Stimulated activated CD8-positive, alpha-beta memory T cell treated with anti-CD3 and anti-CD28 coated beads, Interleukin-15, amount 100 ng/mL, for 1 hour (primary cell): ENCODE measurements around the gene KIF9.
"Not testable (repeated sequence)": the region's sequence is repeated elsewhere in the genome, so short reads cannot be mapped to it uniquely, and the experiment has no call there.

Experiments used
- DNase-seq: peaks from one replicate; pipeline ENCODE4 v3.0.0-alpha.2; 2020; ENCODE audit warnings: low read depth

Gene KIF9

DNA sequence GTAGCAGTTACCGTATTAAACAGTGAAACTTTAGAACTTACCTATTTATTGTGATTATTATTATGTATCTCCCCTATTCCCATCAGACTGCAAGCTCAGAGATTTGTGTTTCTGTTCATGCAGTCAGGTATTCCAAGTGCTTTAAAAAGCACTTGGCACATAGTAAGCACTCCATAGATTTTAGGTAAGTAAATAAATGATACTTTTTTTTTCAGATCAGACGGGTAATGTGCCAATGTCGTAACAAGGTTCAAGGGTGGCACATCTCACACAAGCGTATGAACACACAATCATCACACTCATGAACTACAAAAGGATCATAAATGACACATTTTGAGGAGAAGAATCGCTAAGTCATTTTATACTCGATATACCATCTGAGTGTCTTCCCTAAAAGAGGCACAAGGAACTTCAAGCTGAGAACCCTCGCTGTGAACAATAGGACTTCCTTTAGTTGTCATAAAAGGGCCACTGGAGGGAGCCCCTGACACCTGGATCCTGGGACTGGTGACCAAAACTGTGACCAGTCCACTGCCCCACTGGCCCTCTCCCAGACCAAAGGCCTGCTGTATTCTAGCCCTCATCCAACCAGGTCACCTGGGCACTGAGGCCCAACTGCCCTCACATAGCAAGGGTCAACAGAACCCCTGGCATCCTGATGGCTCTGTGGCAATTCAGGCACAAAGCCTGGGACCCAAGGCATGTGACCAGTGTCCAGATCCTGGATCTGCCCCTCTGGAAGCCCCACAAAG is 32.1 kb downstream of the KIF9 start:
- no peak for DNase-seq

GRCh38 chr3:47247131-47248064 is 35.2 kb downstream of the KIF9 start:
- DNase-seq, result no peak

GRCh38 chr3:47245271-47245670 is 37.3 kb downstream of the KIF9 start:
- DNase-seq, result no peak

DNA sequence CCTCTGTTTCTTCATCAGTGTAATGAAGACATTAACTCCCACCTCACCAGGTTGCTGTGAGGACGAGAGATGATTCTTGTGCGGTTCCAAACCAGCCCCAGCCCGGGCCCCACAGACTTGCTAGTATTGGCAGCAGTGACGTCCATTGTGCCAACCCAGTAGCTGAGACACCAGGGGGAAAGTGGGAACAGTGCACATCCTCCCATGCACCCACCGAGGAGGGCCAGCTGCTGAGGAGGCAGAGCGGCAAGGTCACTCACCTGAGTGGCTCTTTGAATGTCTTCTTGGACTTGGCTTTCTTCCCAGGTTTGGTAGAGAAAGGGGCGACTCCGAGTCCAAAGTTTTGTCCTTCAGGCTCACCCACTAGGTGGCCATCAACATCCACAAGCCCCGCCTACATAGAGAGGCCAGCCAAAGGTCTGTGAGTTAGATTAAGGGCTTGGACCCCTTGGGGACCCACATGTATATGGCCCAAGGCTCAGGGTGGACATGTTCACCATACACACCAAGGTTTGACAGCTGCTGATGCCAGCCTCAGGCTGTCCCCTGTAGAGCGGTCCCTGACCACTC is 38.0 kb downstream of the KIF9 start:
- DNase-seq, result no peak

DNA sequence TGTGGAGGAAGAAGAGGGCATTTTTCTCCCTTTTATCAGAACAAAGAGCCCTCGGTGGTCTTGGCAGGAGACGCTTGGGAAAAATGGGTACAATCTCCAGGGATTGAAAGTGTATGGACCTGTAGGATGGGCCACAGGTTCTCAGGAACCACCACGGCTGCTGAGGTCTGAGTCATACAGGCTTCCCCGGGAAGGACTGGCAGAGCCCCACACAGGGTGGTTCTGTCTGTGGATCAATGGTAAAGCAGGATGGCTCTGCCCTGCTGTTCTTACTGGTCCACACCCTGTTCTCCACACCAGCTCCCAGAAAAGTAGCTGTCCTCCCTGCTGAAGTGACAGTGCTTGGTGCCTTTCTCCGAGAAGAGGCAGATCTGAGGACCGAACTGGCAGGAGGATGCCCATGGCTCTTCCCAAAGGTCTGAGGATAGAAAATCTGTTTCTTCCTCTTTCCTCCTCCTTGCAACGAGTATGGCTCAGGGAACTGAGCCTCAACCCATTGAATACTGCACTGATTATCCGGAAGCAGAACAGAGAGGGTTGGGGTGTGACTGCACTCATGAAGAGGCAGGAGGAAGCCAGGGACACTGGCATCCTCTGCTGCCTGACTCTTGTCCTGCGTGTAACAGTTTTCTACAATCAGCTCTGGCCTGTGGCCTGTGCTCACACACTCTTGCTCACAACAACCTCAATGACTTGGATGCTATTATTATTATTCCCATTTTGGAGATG is 39.0 kb downstream of the KIF9 start:
- no peak for DNase-seq

GRCh38 chr3:47239929-47240328 is 42.7 kb downstream of the KIF9 start:
- no peak for DNase-seq

GRCh38 chr3:47238017-47238416 is 44.6 kb downstream of the KIF9 start:
- DNase-seq, result no peak

DNA sequence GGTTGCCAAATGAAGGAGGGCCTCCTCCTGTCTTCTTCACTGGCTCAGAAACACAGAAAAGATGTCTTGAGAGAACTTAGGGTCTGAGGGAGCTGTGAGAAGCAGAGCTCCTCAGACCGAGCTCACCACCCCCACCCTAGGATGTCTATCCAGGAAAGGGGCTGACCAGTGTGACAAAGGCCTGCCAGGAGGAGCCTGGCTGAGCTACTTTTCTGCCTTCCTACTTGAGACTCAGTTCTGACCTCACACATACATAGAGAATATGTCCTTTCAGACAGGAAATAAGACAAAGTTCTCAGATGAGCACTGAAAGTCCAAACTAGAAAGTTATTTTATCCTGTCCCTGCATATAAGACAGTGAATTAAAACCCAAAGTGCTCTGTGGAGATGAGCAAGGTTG is 54.5 kb downstream of the KIF9 start:
- no peak for DNase-seq

DNA sequence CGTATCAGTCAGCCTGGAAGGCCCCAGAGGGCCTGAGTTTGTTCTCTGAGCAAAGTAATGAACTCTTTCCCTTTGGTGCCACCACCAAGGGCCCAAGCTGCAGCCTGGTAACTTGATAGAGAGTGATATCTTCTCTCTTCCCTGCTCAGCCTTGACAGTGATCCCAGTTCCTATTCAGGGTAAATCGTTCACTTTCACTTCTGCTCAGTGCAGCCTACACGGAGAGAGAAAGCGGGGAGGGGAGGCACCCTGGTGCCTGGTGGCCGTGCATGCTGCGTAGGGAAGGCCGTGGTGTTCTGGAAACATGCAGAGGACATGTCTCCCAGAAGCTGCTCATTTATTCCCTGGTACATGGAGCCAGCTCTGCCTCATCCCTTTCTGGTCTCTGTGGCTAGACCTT is 54.9 kb downstream of the KIF9 start:
- DNase-seq, result no peak

GRCh38 chr3:47225310-47225906 is 57.2 kb downstream of the KIF9 start:
- DNase-seq, result no peak

DNA sequence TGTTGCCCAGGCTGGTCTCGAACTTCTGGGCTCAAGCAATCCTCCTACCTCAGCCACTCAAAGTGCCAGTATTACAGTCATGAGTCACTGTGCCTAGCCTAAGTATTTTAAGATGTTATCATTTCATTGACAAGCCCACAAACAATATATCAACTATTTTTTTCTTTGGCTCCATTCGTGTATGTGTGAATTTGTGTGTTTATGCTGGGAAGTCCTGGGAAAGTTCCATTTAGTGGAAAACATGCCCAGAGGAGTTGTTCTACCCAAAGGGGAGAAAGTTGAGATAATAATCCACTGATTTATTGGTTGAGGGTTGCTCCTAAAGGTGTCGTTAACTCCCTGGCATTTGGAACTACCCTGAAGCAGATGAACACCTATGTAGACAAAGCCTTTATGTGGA is 58.8 kb downstream of the KIF9 start:
- no peak for DNase-seq

- no peak for DNase-seq
Observed at GRCh38 chr3:47221798-47222197, 60.8 kb downstream of the KIF9 start.

- DNase-seq, result no peak
Observed at GRCh38 chr3:47210863-47211405, 71.7 kb downstream of the KIF9 start.

GRCh38 chr3:47206022-47206421 is 76.6 kb downstream of the KIF9 start:
- not testable (repeated sequence) for DNase-seq

GRCh38 chr3:47204875-47205274 is 77.7 kb downstream of the KIF9 start:
- no peak for DNase-seq

DNA sequence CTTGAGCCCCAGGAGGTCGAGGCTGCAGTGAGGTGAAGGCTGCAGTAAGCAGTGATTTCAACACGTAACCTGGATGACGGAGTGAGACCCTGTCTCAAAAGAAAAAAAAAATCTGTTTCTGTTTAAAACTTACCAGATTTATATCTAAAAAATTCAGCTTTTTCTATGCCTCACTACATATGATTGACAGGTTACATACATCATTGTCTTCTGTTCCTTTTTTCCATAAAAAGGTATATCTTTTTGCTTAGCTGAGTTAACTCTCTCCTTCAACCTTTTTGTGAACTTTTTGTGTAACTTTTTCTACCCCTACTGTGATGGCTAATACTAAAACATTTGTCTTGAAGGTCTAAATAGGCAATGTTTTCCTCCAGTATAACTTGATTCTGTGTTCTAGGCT is 80.1 kb downstream of the KIF9 start:
- no peak for DNase-seq

GRCh38 chr3:47197287-47197686 is 85.3 kb downstream of the KIF9 start:
- DNase-seq, result no peak

GRCh38 chr3:47194994-47195393 is 87.6 kb downstream of the KIF9 start:
- no peak for DNase-seq

GRCh38 chr3:47193871-47194859 is 88.4 kb downstream of the KIF9 start:
- no peak for DNase-seq

DNA sequence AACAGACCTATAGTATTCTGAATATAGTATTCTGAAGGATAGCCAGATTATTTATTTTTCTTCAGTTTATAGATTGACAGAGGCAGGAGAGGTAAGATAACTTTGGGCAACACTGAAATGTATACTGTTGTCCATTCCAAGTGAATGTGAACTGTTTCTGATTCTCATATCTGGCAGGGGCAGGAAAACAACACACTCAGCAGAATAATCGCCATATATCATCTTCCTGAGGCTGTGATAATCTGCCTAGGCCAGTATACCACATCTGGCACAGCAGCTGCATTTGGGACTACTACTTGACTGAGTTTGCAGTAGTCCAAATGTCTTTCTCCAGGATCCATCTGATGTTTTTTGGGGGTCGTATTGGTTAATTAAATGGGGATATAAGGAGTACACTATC is 96.3 kb downstream of the KIF9 start:
- no peak for DNase-seq
